IMR-90 (cell line): Measurements from ENCODE around the gene MICB. TPM values are rescaled to one million over a fixed set of nuclear protein-coding genes. Genes with fewer than 3 reads are reported as not detected.

ENCODE experiments used
- ATAC-seq: fragments of 200-7000 bp; cut with Tn5 transposase; 2 replicates; pipeline ENCODE4 v1.9.1; 2020; ENCODE audit warnings: low read depth, mild to moderate bottlenecking, moderate library complexity
- BruUV-seq: library from RNA; stranded (reverse); fragments of 400-500 nt; replicated peaks from 2 replicates; lab custom pipeline; 2021; lab: Mats Ljungman, UMichigan
- CTCF ChIA-PET: fragments of 300-600 bp; formaldehyde crosslinking; extraction: SDS; loops from one replicate; lab custom pipeline; 2021; ENCODE audit warnings: antibody characterized with exemption; lab: Yijun Ruan, JAX
- POLR2A ChIA-PET: fragments of 300-600 bp; sonication (Branson Sonifier 250); formaldehyde crosslinking; loops from one replicate; lab custom pipeline; 2022; ENCODE audit warnings: antibody characterized with exemption; ENCODE audit not compliant: unreplicated experiment; lab: Charles Lee
- DNase-seq: peaks from one replicate; pipeline ENCODE4 v3.0.0; 2013
- H2AFZ ChIP-seq: replicated peaks from 2 replicates; pipeline ENCODE3; 2013; ENCODE audit warnings: low read length, mild to moderate bottlenecking; ENCODE audit not compliant: poor library complexity
- H2AK5ac ChIP-seq: 2 replicates; pipeline ENCODE4 v1.6.1; 2013; ENCODE audit warnings: low read depth, low read length, inconsistent platforms
- H2AK9ac ChIP-seq: replicated peaks from 2 replicates; pipeline ENCODE3; 2013; ENCODE audit warnings: mild to moderate bottlenecking, low read depth, low read length, moderate library complexity; ENCODE audit not compliant: poor library complexity
- H2BK120ac ChIP-seq: 2 replicates; pipeline ENCODE4 v1.6.1; 2013; ENCODE audit warnings: low read depth, low read length, inconsistent platforms
- H2BK15ac ChIP-seq: 3 replicates; pipeline ENCODE4 v1.6.1; 2013; ENCODE audit warnings: low read depth, low read length, inconsistent platforms
- H2BK20ac ChIP-seq: 2 replicates; pipeline ENCODE4 v1.6.1; 2013; ENCODE audit warnings: low read depth, mild to moderate bottlenecking, inconsistent platforms, low read length, moderate library complexity
- H2BK5ac ChIP-seq: 2 replicates; pipeline ENCODE4 v1.6.1; 2013; ENCODE audit warnings: mild to moderate bottlenecking, low read depth, low read length, inconsistent platforms; ENCODE audit not compliant: poor library complexity, severe bottlenecking
- H3K14ac ChIP-seq: replicated peaks from 2 replicates; pipeline ENCODE4 v1.6.1; 2013; ENCODE audit warnings: low read depth, low read length, inconsistent platforms
- H3K18ac ChIP-seq: 2 replicates; pipeline ENCODE4 v1.6.1; 2013; ENCODE audit warnings: low read depth, low read length, control low read depth
- H3K23ac ChIP-seq: 2 replicates; pipeline ENCODE4 v1.6.1; 2013; ENCODE audit warnings: low read depth, low read length, inconsistent platforms
- H3K27ac ChIP-seq: 2 replicates; pipeline ENCODE4 v1.5.1; 2013; ENCODE audit warnings: mild to moderate bottlenecking, control low read depth, low read length; ENCODE audit not compliant: insufficient read depth
- H3K27me3 ChIP-seq: 2 replicates; pipeline ENCODE4 v1.6.1; 2013; ENCODE audit warnings: low read length; ENCODE audit not compliant: control insufficient read depth, insufficient read depth
- H3K36me3 ChIP-seq: 2 replicates; pipeline ENCODE4 v1.6.1; 2013; ENCODE audit warnings: low read length, mixed read lengths; ENCODE audit not compliant: control insufficient read depth, insufficient read depth
- H3K4ac ChIP-seq: 2 replicates; pipeline ENCODE4 v1.6.1; 2013; ENCODE audit warnings: low read depth, low read length, inconsistent platforms
- H3K4me1 ChIP-seq: 2 replicates; pipeline ENCODE4 v1.6.1; 2013; ENCODE audit warnings: low read length, mixed read lengths; ENCODE audit not compliant: control insufficient read depth, insufficient read depth
- H3K4me2 ChIP-seq: 2 replicates; pipeline ENCODE4 v1.6.1; 2013; ENCODE audit warnings: low read depth, mild to moderate bottlenecking, control low read depth, low read length, moderate library complexity
- H3K4me3 ChIP-seq: 2 replicates; pipeline ENCODE4 v1.5.1; 2013; ENCODE audit warnings: low read depth, mild to moderate bottlenecking, control low read depth, low read length, moderate library complexity; ENCODE audit not compliant: insufficient read depth
- H3K56ac ChIP-seq: 2 replicates; pipeline ENCODE4 v1.6.1; 2013; ENCODE audit warnings: low read length, inconsistent platforms; ENCODE audit not compliant: insufficient read depth; ENCODE audit errors: extremely low read depth
- H3K79me1 ChIP-seq, 2 experiments: 2 replicates each; pipeline ENCODE4 v1.6.1; 2013; ENCODE audit warnings: low read length in 2 of 2, inconsistent platforms in 1 of 2, low read depth in 1 of 2
- H3K9ac ChIP-seq: 2 replicates; pipeline ENCODE4 v1.6.1; 2013; ENCODE audit warnings: low read depth, low read length, control low read depth
- H3K9me1 ChIP-seq: 2 replicates; pipeline ENCODE4 v1.6.1; 2013; ENCODE audit warnings: low read length, inconsistent platforms; ENCODE audit not compliant: insufficient read depth
- H3K9me3 ChIP-seq: 2 replicates; pipeline ENCODE4 v1.6.1; 2013; ENCODE audit warnings: low read length; ENCODE audit not compliant: control insufficient read depth, insufficient read depth
- H4K20me1 ChIP-seq: 2 replicates; pipeline ENCODE4 v1.6.1; 2013; ENCODE audit warnings: low read length, inconsistent platforms; ENCODE audit not compliant: insufficient read depth
- H4K5ac ChIP-seq: 2 replicates; pipeline ENCODE4 v1.6.1; 2013; ENCODE audit warnings: mild to moderate bottlenecking, low read depth, low read length, control low read depth
- H4K8ac ChIP-seq, 2 experiments: 2 replicates each; pipeline ENCODE4 v1.6.1; 2013; ENCODE audit warnings: low read depth in 2 of 2, low read length in 2 of 2, control low read depth in 1 of 2, inconsistent platforms in 1 of 2
- H4K91ac ChIP-seq: 2 replicates; pipeline ENCODE4 v1.6.1; 2013; ENCODE audit warnings: low read depth, low read length, inconsistent platforms; ENCODE audit not compliant: insufficient read depth
- FOS ChIP-seq: fragments of 150-350 bp; IDR thresholded peaks from 2 replicates; pipeline ENCODE4 v1.6.1; 2016; ENCODE audit warnings: low read depth, low read length
- RAD21 ChIP-seq: IDR thresholded peaks from 2 replicates; pipeline ENCODE4 v1.6.1; 2012; ENCODE audit warnings: low read length, improper control_type of control experiment
- RFX5 ChIP-seq: IDR thresholded peaks from 2 replicates; pipeline ENCODE4 v1.8.0; 2012; ENCODE audit warnings: low read depth, mild to moderate bottlenecking, low read length, moderate library complexity
- SMC3 ChIP-seq: fragments of 150-350 bp; IDR thresholded peaks from 2 replicates; pipeline ENCODE4 v1.6.1; 2016; ENCODE audit warnings: low read depth, mild to moderate bottlenecking, antibody characterized with exemption, low read length, moderate library complexity
- USF2 ChIP-seq: fragments of 150-350 bp; IDR thresholded peaks from 2 replicates; pipeline ENCODE4 v1.6.1; 2017; ENCODE audit warnings: mild to moderate bottlenecking, antibody characterized with exemption, low read length, low read depth
- WGBS, 2 experiments: methylation state at CpG; one replicate each; pipeline versions ENCODE4 v1.1.5 to v1.1.7; 2013; ENCODE audit warnings: missing lambda C conversion rate in 2 of 2; ENCODE audit not compliant: insufficient read length in 1 of 2; ENCODE audit errors: extremely low coverage in 2 of 2; 5-methylcytosine and 5-hydroxymethylcytosine counted together
- dilution Hi-C: fragments of 300-500 bp; cut with HindIII; formaldehyde crosslinking; loops from one replicate; pipeline ENCODE4 v1.14.3; 2018; ENCODE audit warnings: low sequenced_read_pairs; ENCODE audit not compliant: unreplicated experiment
- in situ Hi-C: fragments of 300-500 bp; cut with MboI; formaldehyde crosslinking; loops from 3 replicates; pipeline ENCODE4 v1.14.3; 2019; ENCODE audit warnings: low sequenced_read_pairs, inconsistent platforms, mixed read lengths
- intact Hi-C: fragments of 100-400 bp; cut with micrococcal nuclease; formaldehyde crosslinking; loops from 2 replicates; pipeline ENCODE4 v1.10.0; 2022
- polyA plus RNA-seq, 3 experiments: library from polyadenylated mRNA; depleted of rRNA; stranded (reverse); fragments of >200 nt; gene quantifications; 2 replicates each; pipeline ENCODE4 v1.2.3, GENCODE V29; 2012; ENCODE audit warnings: low replicate concordance in 1 of 3
- total RNA-seq: library from RNA; depleted of rRNA; stranded (reverse); fragments of >200 nt; gene quantifications from 2 replicates; pipeline ENCODE4 v1.2.3, GENCODE V29; 2012

The MICB gene
- total and polyA plus RNA-seq, 2 of the 4 experiments (the other 2 are of a cell fraction), result 9.6 to 11.1 TPM

GRCh38 chr6:31543639-31544038 is 45.7 kb downstream of the MICB start (continued):
- no peak for TF ChIP-seq USF2
- TF ChIP-seq RAD21, result no peak

GRCh38 chr6:31544676-31545075 is 46.7 kb downstream of the MICB start:
- Histone ChIP-seq H3K4me2 (no peak overlapping the region), H3K27ac (no peak overlapping the region), H4K20me1 (peaks cover 21% of the 10 kb centered on the region), H3K79me1 (peaks cover 8 to 52% of the 10 kb centered on the region in 2 experiments; a peak in 3 of 4 replicates), H2BK120ac (no peak overlapping the region), H4K5ac (no peak overlapping the region), H2BK20ac (no peak overlapping the region), H3K9ac (no peak overlapping the region), H3K18ac (no peak overlapping the region), H3K4me3 (no peak overlapping the region), H3K56ac (no peak overlapping the region), H3K23ac (no peak overlapping the region), H2AFZ (no peak overlapping the region), H3K27me3 (no peaks in the 10 kb centered on the region), H3K9me3 (no peaks in the 10 kb centered on the region), H2BK15ac (no peak overlapping the region), H3K9me1 (peaks cover 6% of the 10 kb centered on the region), H2BK5ac (no peak overlapping the region), H2AK5ac (no peak overlapping the region), H3K4ac (no peak overlapping the region), H3K4me1 (peaks cover 12% of the 10 kb centered on the region), H2AK9ac (no peak overlapping the region), H4K91ac (no peak overlapping the region), H3K14ac (no peak overlapping the region), H4K8ac (no peak overlapping the region), H3K36me3 (peaks cover 9% of the 10 kb centered on the region)
- no CpG with 5 or more reads among the region's 2 CpGs for WGBS, 2 experiments
- no peak for TF ChIP-seq RFX5
- no peak for TF ChIP-seq SMC3
- TF ChIP-seq FOS, result no peak
- DNase-seq (no peak), ATAC-seq (no peak)
- ChIA-PET POLR2A (interaction anchor here (0.6 kb wide), 1 partner anchor 50 kb away, joined by 3 read pairs; no protein-coding TSS in a partner anchor), CTCF (no interaction called here)
- intact Hi-C loops, result loop anchor here (5.0 kb wide), 3 partner anchors 38 to 408 kb away; partner anchors contain the start of genes HSPA1B and LTB
- BruUV-seq, result no TSS peak
- in situ Hi-C loops, result loop anchor here (5.0 to 10.0 kb wide), 3 partner anchors 52 to 290 kb away; no protein-coding TSS in a partner anchor
- dilution Hi-C loops, result no loop called here
